Measurements from ENCODE around the gene LSM4. TPM values are rescaled to one million over a fixed set of nuclear protein-coding genes. Genes with fewer than 3 reads are reported as not detected.

LSM4 gene
- total and polyA plus RNA-seq, 2 of the 4 experiments (the other 2 are of a cell fraction): 44.8 to 118 TPM

GRCh38 chr19:18350490-18350889 lies 27.6 kb upstream of the LSM4 start:
- Histone ChIP-seq H3K4me3 (ENCODE audit: insufficient read depth, low read depth, low read length) (no peak overlapping the region), H3K27ac (ENCODE audit: insufficient read depth, low read length) (no peak overlapping the region), H4K8ac (ENCODE audit: low read depth in 2 of 2, low read length in 2 of 2) (no peak overlapping the region), H3K9me1 (ENCODE audit: insufficient read depth, low read length) (peaks cover 3% of the 10 kb centered on the region; the same call in 1 of the 2 replicates), H3K14ac (replicated peaks; ENCODE audit: low read depth, low read length) (no peak overlapping the region), H3K4me1 (ENCODE audit: control insufficient read depth, insufficient read depth, low read length) (no peaks in the 10 kb centered on the region; the same call in 1 of the 2 replicates), H3K18ac (ENCODE audit: low read depth, low read length) (no peak overlapping the region), H2AK9ac (replicated peaks; ENCODE audit: low read depth, low read length, poor library complexity) (no peak overlapping the region), H4K5ac (ENCODE audit: low read depth, low read length) (no peak overlapping the region), H2BK5ac (ENCODE audit: low read depth, low read length, poor library complexity, severe bottlenecking) (no peak overlapping the region), H4K20me1 (ENCODE audit: insufficient read depth, low read length) (no peaks in the 10 kb centered on the region), H2AK5ac (ENCODE audit: low read depth, low read length) (no peak overlapping the region), H2BK20ac (ENCODE audit: low read depth, low read length) (peak overlapping the region; percentile 45; the same call in 1 of the 2 replicates), H3K79me1 (ENCODE audit: low read depth in 1 of 2, low read length in 2 of 2) (peaks cover 0 to 4% of the 10 kb centered on the region in 2 experiments; a peak in 1 of 4 replicates), H3K9ac (ENCODE audit: low read depth, low read length) (no peak overlapping the region), H3K23ac (ENCODE audit: low read depth, low read length) (no peak overlapping the region), H3K9me3 (ENCODE audit: control insufficient read depth, insufficient read depth, low read length) (no peaks in the 10 kb centered on the region), H3K56ac (ENCODE audit: extremely low read depth, insufficient read depth, low read length) (no peak overlapping the region), H3K4me2 (ENCODE audit: low read depth, low read length) (no peak overlapping the region), H2BK120ac (ENCODE audit: low read depth, low read length) (no peak overlapping the region), H3K36me3 (ENCODE audit: control insufficient read depth, insufficient read depth, low read length) (peaks cover 7% of the 10 kb centered on the region; the same call in 1 of the 2 replicates), H3K4ac (ENCODE audit: low read depth, low read length) (no peak overlapping the region), H2BK15ac (ENCODE audit: low read depth, low read length) (no peak overlapping the region; the same call in 2 of the 3 replicates), H3K27me3 (ENCODE audit: control insufficient read depth, insufficient read depth, low read length) (no peaks in the 10 kb centered on the region), H4K91ac (ENCODE audit: insufficient read depth, low read depth, low read length) (no peak overlapping the region), H2AFZ (replicated peaks; ENCODE audit: low read length, poor library complexity) (no peak overlapping the region)
- TF ChIP-seq CTCF (conservative IDR thresholded peaks at IDR 0.05; ENCODE audit: low read depth, low read length): no peak
- no peak for TF ChIP-seq MAFK (IDR thresholded peaks at IDR 0.05; ENCODE audit: low read depth, low read length)
- no peak for TF ChIP-seq RCOR1 (IDR thresholded peaks at IDR 0.05; ENCODE audit: insufficient replicate concordance, low read length)
- TF ChIP-seq USF2 (IDR thresholded peaks at IDR 0.05; ENCODE audit: low read depth, low read length): no peak
- TF ChIP-seq NFE2L2 (IDR thresholded peaks at IDR 0.05; ENCODE audit: low read depth, low read length): no peak
- no peak for TF ChIP-seq BHLHE40 (IDR thresholded peaks at IDR 0.05; ENCODE audit: low read depth, low read length)
- no peak for TF ChIP-seq RAD21 (IDR thresholded peaks at IDR 0.05; ENCODE audit: low read length)
- no peak for TF ChIP-seq FOS (IDR thresholded peaks at IDR 0.05; ENCODE audit: low read depth, low read length)
- TF ChIP-seq, protein P1, sequence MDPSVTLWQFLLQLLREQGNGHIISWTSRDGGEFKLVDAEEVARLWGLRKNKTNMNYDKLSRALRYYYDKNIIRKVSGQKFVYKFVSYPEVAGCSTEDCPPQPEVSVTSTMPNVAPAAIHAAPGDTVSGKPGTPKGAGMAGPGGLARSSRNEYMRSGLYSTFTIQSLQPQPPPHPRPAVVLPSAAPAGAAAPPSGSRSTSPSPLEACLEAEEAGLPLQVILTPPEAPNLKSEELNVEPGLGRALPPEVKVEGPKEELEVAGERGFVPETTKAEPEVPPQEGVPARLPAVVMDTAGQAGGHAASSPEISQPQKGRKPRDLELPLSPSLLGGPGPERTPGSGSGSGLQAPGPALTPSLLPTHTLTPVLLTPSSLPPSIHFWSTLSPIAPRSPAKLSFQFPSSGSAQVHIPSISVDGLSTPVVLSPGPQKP (IDR thresholded peaks at IDR 0.05; ENCODE audit: borderline replicate concordance, low read depth, low read length): no peak
- TF ChIP-seq MAZ (IDR thresholded peaks at IDR 0.05; ENCODE audit: borderline replicate concordance, low read depth, low read length): no peak
- TF ChIP-seq CHD1 (IDR thresholded peaks at IDR 0.05; ENCODE audit: low read depth, low read length): no peak
- TF ChIP-seq SMC3 (IDR thresholded peaks at IDR 0.05; ENCODE audit: low read depth, low read length): no peak
- no peak for TF ChIP-seq CEBPB (IDR thresholded peaks at IDR 0.05; ENCODE audit: low read depth, low read length)
- no peak for TF ChIP-seq MXI1 (IDR thresholded peaks at IDR 0.05; ENCODE audit: borderline replicate concordance, low read depth, low read length)
- TF ChIP-seq RFX5 (IDR thresholded peaks at IDR 0.05; ENCODE audit: low read depth, low read length): no peak
- no peak for TF ChIP-seq POLR2A (IDR thresholded peaks at IDR 0.05; ENCODE audit: low read depth, low read length)
- intact Hi-C loops (cut with micrococcal nuclease): no loop called here
- 94% methylated on average over 6 of the region's 9 CpGs; no CpG with 5 or more reads in 1 of the 2 experiments for WGBS, 2 experiments (ENCODE audit: extremely low coverage in 2 of 2, insufficient read length in 1 of 2)
- ChIA-PET CTCF (interaction anchor here (3.2 kb wide), 1 partner anchor 60 kb away, joined by 16 read pairs; no protein-coding TSS in a partner anchor), POLR2A (ENCODE audit: unreplicated experiment) (no interaction called here)
- in situ Hi-C loops (cut with MboI; ENCODE audit: low sequenced_read_pairs): loop anchor here (5.0 kb wide), 1 partner anchor 57 kb away; no protein-coding TSS in a partner anchor
- ATAC-seq (ENCODE audit: low read depth) (no peak), DNase-seq (no peak)
- dilution Hi-C loops (cut with HindIII; ENCODE audit: low sequenced_read_pairs, unreplicated experiment): no loop called here
- BruUV-seq (replicated peaks): no TSS peak

All from IMR-90 (cell line).